Transverse colon (tissue), 4 donors: ENCODE data around the gene CDC20.

Source experiments
- EP300 ChIP-seq: sonication (generic); formaldehyde crosslinking; IDR thresholded peaks from one replicate; pipeline ENCODE4 v1.6.1; 2017; ENCODE audit warnings: antibody characterized with exemption, low read depth
- POLR2A ChIP-seq: fragments of 450-650 bp; IDR thresholded peaks from one replicate; pipeline ENCODE4 v1.6.1; 2016; ENCODE audit warnings: antibody characterized with exemption, mild to moderate bottlenecking, moderate library complexity
- POLR2AphosphoS5 ChIP-seq, 3 donors: sonication (generic); formaldehyde crosslinking; IDR thresholded peaks; one replicate each; pipeline ENCODE4 v1.6.1; 2016; ENCODE audit warnings: antibody characterized with exemption in 3 of 3
- TF ChIP-seq, protein P1 (sequence below), 5 experiments: fragments of 200-600 bp in 3 of 5; fragments of 450-650 bp in 2 of 5; sonication (generic) in 3 of 5; IDR thresholded peaks; 1 replicate in 2 of 5; 2 replicates in 3 of 5; pipeline ENCODE4 v1.5.1; 2016 to 2017; ENCODE audit warnings: antibody characterized with exemption in 5 of 5, inconsistent platforms in 3 of 5, mild to moderate bottlenecking in 2 of 5, moderate library complexity in 1 of 5

DNA sequence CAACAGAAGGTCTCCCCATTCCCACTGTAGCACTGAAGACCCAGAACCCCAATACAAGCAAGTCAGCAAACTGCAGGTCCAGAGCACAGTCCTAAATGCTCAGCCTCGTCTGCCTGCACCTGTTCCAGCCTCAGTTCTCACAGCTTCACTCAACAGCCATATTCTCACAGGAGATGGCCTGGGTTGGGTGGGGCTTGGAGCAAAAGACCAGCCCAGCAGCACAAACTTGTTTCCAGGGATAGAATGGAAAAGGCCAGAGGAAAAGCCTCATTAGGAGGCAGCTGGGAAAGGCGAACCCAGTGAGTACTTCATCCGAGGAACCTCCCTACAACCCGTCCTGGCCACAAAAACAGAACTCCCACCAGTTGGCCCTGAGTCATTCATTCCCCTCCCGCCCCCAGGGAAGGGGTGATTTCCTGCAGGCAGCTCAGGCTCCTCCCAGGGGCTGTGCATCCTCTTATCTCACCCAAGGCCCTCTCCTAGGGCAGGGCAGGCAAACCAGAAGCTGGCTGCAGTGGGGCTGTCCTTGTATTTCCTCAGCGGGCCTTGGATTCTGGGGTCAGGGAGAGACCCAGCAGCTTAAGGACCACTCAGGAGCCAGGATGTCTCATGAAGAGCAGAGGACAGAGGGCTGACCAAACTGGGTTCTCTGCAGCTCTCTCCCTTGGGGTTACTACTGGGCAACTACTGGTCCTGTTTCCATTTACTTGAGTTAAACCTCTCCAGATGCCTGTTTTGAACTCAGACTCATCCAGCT, 28.6 kb upstream of the CDC20 start:
- TF ChIP-seq, protein P1, sequence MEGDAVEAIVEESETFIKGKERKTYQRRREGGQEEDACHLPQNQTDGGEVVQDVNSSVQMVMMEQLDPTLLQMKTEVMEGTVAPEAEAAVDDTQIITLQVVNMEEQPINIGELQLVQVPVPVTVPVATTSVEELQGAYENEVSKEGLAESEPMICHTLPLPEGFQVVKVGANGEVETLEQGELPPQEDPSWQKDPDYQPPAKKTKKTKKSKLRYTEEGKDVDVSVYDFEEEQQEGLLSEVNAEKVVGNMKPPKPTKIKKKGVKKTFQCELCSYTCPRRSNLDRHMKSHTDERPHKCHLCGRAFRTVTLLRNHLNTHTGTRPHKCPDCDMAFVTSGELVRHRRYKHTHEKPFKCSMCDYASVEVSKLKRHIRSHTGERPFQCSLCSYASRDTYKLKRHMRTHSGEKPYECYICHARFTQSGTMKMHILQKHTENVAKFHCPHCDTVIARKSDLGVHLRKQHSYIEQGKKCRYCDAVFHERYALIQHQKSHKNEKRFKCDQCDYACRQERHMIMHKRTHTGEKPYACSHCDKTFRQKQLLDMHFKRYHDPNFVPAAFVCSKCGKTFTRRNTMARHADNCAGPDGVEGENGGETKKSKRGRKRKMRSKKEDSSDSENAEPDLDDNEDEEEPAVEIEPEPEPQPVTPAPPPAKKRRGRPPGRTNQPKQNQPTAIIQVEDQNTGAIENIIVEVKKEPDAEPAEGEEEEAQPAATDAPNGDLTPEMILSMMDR (IDR thresholded peaks at IDR 0.05): no peak
- no peak for TF ChIP-seq POLR2A
- TF ChIP-seq POLR2AphosphoS5 (IDR thresholded peaks at IDR 0.05): no peak
- no peak for TF ChIP-seq EP300
